Breast epithelium (tissue), 3 donors: Measurements from ENCODE around the gene TBC1D9B.

Experiments used
- POLR2A ChIP-seq: fragments of 450-650 bp; IDR thresholded peaks from one replicate; pipeline ENCODE4 v1.6.1; 2016; ENCODE audit warnings: antibody characterized with exemption, mild to moderate bottlenecking, moderate library complexity
- POLR2AphosphoS5 ChIP-seq, 3 donors: sonication (generic); formaldehyde crosslinking; IDR thresholded peaks; one replicate each; pipeline ENCODE4 v1.6.1; 2017; ENCODE audit warnings: antibody characterized with exemption in 3 of 3
- TF ChIP-seq, protein P1 (sequence below), 3 donors: fragments of 450-650 bp; IDR thresholded peaks; one replicate each; pipeline ENCODE4 v1.5.1; 2016 to 2017; ENCODE audit warnings: antibody characterized with exemption in 3 of 3, mild to moderate bottlenecking in 3 of 3, moderate library complexity in 3 of 3

DNA sequence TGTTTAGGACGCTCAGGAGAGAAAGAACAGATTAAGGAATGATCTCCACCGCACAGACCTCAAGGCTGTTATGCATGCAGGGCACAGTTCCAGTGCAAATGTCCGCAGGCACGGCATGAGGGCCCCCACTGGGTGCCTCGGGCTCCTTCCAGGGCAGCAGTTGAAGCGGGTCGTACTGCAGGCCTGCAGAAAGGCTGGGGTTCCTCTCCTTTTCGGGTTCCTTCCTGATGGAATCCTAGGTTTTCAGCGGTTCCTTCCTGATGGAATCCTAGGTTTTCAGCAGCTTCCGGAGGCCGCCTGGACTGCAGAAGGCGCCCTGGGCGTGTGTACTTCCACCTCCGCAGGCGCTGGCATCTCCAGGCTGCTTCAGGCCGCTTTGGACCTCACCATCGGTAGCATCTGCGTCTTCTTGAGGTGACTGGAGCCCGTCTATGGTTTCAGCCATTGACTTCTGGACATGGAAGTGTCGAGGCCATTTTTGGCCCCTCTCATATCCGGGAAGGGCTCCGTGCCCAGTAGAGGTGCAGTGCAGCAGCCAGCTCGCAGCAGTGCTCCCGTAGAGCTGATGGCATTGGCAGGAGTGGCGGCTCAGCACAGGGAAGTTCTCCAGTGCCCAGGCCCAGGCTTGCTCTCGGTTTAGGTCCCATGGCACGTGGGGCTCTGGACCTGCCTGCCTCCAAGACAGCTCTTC, 95.4 kb downstream of the TBC1D9B start:
- TF ChIP-seq, protein P1, sequence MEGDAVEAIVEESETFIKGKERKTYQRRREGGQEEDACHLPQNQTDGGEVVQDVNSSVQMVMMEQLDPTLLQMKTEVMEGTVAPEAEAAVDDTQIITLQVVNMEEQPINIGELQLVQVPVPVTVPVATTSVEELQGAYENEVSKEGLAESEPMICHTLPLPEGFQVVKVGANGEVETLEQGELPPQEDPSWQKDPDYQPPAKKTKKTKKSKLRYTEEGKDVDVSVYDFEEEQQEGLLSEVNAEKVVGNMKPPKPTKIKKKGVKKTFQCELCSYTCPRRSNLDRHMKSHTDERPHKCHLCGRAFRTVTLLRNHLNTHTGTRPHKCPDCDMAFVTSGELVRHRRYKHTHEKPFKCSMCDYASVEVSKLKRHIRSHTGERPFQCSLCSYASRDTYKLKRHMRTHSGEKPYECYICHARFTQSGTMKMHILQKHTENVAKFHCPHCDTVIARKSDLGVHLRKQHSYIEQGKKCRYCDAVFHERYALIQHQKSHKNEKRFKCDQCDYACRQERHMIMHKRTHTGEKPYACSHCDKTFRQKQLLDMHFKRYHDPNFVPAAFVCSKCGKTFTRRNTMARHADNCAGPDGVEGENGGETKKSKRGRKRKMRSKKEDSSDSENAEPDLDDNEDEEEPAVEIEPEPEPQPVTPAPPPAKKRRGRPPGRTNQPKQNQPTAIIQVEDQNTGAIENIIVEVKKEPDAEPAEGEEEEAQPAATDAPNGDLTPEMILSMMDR (IDR thresholded peaks at IDR 0.05) = no peak
- TF ChIP-seq POLR2A = no peak
- no peak for TF ChIP-seq POLR2AphosphoS5 (IDR thresholded peaks at IDR 0.05)
